SK-N-MC (cell line): Measurements from ENCODE around the gene PTPN22.

Experiments
- EZH2 ChIP-seq: fragments of 200-600 bp; sonication (generic); IDR thresholded peaks from one replicate; pipeline ENCODE4 v1.6.1; 2017; ENCODE audit warnings: antibody characterized with exemption
- POLR2AphosphoS5 ChIP-seq: IDR thresholded peaks from 2 replicates; pipeline ENCODE4 v1.6.1; 2012; ENCODE audit warnings: mild to moderate bottlenecking, low read depth, low read length, borderline replicate concordance

DNA sequence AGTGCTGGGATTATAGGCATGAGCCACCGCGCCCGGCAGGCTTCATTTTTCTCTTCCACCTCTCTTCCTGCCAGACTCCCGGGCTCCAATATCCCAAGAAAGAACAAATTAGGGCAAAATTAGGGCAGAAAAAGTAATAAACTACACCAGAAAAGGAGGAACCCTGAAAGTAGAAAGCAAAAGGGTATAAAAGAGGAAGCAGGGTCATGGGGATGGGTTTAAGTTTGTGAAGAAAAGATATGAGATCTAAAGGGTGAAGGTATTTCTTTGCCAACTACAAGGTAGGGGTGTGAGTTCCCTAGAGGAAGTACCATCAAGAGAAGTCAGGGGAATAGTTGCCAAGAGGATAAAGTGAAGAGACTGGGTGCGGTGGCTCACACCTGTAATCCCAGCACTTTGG lies 9.9 kb downstream of the PTPN22 start:
- TF ChIP-seq POLR2AphosphoS5 = no peak
- TF ChIP-seq EZH2 = no peak
